ENCODE results near the gene PTPRN2.

GRCh38 chr7:158494162-158494586 lies 93.4 kb downstream of the PTPRN2 start:
- TF ChIP-seq CTCF (IDR thresholded peaks at IDR 0.05) (no peak), POLR2A (IDR thresholded peaks at IDR 0.05) (no peak)

Data from sigmoid colon (tissue), 3 donors.